NCI-H510A (cell line): ENCODE data around the gene ZFAND2A.

Source experiments
- DNase-seq: peaks from one replicate; lab custom pipeline; 2025; lab: John Stamatoyannopoulos, UW

Gene ZFAND2A

GRCh38 chr7:1106063-1106792 lies 53.8 kb downstream of the ZFAND2A start:
- DNase-seq, result no peak

- DNase-seq, result no peak
Measured at GRCh38 chr7:1105189-1105588, 54.8 kb downstream of the ZFAND2A start.

- DNase-seq, result no peak
Measured at GRCh38 chr7:1104516-1105179, 55.3 kb downstream of the ZFAND2A start.

- no peak for DNase-seq
Measured at GRCh38 chr7:1103789-1104515, 56.0 kb downstream of the ZFAND2A start.

- no peak for DNase-seq
Measured at GRCh38 chr7:1103009-1103788, 56.8 kb downstream of the ZFAND2A start.
